Endothelial cell of umbilical vein (primary cell): ENCODE data around the gene MBNL2.

Experiments
- EZH2 ChIP-seq: IDR thresholded peaks from 2 replicates; pipeline ENCODE4 v1.6.1; 2012; ENCODE audit warnings: borderline replicate concordance, low read depth, mild to moderate bottlenecking, moderate library complexity, low read length, inconsistent platforms; ENCODE audit not compliant: severe bottlenecking
- FOS ChIP-seq: IDR thresholded peaks from 2 replicates; pipeline ENCODE4 v1.6.1; 2011; ENCODE audit warnings: mild to moderate bottlenecking, low read length, moderate library complexity, borderline replicate concordance; ENCODE audit not compliant: insufficient read depth
- GATA2 ChIP-seq: IDR thresholded peaks from 2 replicates; pipeline ENCODE4 v1.7.0; 2011; ENCODE audit warnings: low read depth, mild to moderate bottlenecking, moderate library complexity, mixed read lengths, low read length; ENCODE audit not compliant: insufficient read length, insufficient read depth
- JUN ChIP-seq: IDR thresholded peaks from 2 replicates; pipeline ENCODE4 v1.6.1; 2011; ENCODE audit warnings: borderline replicate concordance, low read depth; ENCODE audit not compliant: insufficient read length, insufficient read depth
- MYC ChIP-seq: IDR thresholded peaks from one replicate; pipeline ENCODE4 v1.6.1; 2011; ENCODE audit warnings: mild to moderate bottlenecking, low read depth, low read length
- POLR2A ChIP-seq: IDR thresholded peaks from 2 replicates; pipeline ENCODE4 v1.6.1; 2012; ENCODE audit warnings: low read depth, mild to moderate bottlenecking, control low read depth, low read length
- POLR2AphosphoS5 ChIP-seq: IDR thresholded peaks from 2 replicates; pipeline ENCODE4 v1.6.1; 2012; ENCODE audit warnings: low read depth, mild to moderate bottlenecking, control low read depth, low read length, moderate library complexity; ENCODE audit not compliant: insufficient read depth
- TF ChIP-seq, protein P1 (sequence below): IDR thresholded peaks from 2 replicates; pipeline ENCODE4 v1.6.1; 2011; ENCODE audit not compliant: insufficient read depth, insufficient read length
- TF ChIP-seq, protein P2 (sequence below), 2 donors: IDR thresholded peaks; 1 replicate in 1 of 2; 2 replicates in 1 of 2; pipeline ENCODE4 v1.5.1; 2011; ENCODE audit warnings: low read length in 2 of 2, mild to moderate bottlenecking in 2 of 2, moderate library complexity in 2 of 2, control low read depth in 1 of 2, inconsistent platforms in 1 of 2, low read depth in 1 of 2; ENCODE audit not compliant: insufficient read depth in 1 of 2; ENCODE audit errors: extremely low read depth in 1 of 2

DNA sequence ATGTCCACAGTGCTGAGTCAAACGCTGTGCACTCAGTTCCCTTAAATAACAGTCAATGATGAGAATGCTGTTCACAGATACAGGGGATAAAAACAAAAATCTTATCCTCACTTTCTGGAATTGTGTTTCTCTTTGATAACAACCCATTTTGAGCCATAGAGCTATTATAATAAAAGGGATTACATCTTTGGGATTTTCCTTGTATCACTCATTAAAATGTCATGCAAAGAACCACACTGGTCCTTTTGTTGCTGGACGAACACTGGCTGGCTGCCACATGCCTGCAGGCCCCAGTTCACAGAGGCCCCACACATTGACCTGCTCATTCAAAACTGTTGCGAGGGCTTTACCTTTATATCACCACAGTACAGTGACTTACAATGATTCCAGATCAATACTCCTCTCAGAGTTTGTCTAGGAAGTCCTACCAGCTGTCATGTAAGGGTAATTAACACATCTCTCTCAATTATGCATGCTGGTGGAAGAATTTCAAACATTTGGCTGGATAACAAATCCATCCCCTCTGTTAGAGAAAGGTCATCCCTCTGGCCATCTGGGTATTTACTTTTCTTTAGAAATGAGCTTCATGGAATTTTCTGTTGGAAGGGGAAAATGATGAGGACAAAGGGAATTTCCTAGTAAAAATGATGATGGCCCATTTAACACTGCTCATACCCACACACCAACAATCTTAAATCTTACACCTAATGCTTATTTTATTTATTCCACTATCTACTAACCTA, 85.9 kb downstream of the MBNL2 start:
- TF ChIP-seq, protein P1, sequence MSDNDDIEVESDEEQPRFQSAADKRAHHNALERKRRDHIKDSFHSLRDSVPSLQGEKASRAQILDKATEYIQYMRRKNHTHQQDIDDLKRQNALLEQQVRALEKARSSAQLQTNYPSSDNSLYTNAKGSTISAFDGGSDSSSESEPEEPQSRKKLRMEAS: no peak
- TF ChIP-seq EZH2 (no peak), JUN (peak; percentile 22), POLR2A (no peak), POLR2AphosphoS5 (peak; percentile 30), FOS (no peak), GATA2 (peak; percentile 4), MYC (no peak)
- TF ChIP-seq, protein P2, sequence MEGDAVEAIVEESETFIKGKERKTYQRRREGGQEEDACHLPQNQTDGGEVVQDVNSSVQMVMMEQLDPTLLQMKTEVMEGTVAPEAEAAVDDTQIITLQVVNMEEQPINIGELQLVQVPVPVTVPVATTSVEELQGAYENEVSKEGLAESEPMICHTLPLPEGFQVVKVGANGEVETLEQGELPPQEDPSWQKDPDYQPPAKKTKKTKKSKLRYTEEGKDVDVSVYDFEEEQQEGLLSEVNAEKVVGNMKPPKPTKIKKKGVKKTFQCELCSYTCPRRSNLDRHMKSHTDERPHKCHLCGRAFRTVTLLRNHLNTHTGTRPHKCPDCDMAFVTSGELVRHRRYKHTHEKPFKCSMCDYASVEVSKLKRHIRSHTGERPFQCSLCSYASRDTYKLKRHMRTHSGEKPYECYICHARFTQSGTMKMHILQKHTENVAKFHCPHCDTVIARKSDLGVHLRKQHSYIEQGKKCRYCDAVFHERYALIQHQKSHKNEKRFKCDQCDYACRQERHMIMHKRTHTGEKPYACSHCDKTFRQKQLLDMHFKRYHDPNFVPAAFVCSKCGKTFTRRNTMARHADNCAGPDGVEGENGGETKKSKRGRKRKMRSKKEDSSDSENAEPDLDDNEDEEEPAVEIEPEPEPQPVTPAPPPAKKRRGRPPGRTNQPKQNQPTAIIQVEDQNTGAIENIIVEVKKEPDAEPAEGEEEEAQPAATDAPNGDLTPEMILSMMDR (IDR thresholded peaks at IDR 0.05; ENCODE audit: extremely low read depth in 1 of 2, insufficient read depth in 1 of 2, low read depth in 1 of 2, low read length in 2 of 2): no peak
